ENCODE measurements around the gene SNTG2.

The SNTG2 gene

DNA sequence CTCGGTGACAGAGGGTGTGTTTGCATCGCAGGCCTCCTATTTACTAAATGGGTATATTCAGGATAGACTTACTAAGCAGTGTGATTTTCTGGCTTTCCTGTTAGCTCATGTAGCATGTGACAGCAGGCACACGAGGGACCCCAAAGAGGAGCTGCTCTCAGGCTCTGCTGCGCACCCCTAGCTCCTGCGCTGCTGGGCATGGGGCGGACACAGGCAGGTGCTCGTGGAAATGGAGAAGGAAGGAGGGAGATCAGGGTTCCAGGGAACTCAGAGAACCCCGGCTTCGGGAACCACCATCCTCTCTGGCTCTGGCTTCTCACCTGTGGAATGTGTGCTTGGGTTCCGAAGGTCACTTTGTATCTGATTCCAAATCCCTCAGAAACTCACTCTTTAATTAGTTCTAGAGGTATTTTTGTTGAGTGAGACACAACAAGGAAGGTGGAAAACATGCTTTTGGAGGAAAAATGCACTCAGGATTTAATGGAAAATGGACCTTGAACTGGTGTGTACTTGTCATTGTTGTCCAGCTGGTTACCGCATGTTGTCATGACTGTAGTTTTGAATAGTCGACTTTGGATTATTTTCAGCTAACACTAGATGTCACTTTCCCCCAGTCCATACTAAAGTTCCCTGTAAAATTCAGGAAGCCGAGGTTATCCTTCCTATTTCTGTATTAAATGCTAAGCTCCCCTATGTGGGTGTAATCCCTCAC is 3.5 kb downstream of the SNTG2 start:
- no peak for DNase-seq

DNA sequence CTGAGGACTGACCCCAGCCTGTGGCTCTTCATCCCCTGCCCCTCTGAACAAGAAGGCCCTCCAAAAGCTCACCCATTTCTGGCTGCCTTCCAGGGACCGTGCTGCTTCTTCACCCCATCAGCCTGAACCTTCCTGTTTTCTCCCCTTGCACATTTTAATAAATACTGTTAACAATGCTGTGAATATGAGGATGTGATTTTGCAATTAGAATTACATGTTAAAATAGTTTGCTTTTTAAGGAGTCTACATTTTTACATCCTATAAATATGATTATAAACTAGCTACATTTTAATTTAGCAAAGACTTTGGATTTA is 4.0 kb downstream of the SNTG2 start:
- DNase-seq, result no peak

DNA sequence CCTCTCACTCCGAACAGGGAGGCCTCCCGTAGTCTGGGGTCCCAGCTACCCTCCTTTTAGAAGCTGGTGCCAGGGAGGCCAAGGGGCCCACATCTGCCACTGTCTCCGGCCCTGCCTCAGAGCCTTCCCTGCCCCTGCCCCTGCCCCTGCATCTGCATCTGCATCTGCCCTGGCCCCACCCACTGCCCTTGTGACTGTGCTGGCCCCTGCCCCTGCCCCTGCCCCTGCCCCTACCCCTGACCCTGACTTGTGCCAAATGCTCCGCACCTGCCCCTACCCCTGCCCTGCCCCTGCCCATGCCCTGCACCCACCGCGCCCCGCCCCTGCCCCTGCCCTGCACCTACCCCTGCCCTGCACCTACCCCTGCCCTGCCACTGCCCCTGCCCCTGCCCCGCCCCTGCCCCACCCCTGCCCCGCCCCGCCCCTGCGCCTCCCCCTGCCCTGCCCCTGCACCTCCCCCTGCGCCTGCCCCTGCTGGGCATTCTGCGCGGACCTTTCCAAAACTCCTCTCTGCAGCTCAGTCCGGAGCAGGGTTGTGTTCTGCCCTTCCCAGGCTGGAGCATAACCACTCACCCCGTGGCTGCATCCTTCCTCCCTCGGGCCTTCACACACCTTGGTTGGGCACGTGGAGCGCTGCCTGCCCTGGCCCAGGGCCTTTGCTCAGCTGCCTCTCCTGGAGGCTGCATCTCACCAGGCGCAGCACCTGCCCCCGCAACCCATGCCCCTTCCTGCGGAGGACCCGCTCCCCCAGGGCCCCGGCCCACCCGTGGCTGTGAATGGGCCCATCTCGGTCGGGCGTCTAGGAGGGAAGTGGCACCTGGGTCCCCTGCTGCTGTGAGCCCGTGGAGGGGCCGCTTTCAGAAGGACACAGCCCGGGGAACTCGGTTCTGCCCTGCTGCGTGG is 5.4 kb downstream of the SNTG2 start:
- no peak for DNase-seq

DNA sequence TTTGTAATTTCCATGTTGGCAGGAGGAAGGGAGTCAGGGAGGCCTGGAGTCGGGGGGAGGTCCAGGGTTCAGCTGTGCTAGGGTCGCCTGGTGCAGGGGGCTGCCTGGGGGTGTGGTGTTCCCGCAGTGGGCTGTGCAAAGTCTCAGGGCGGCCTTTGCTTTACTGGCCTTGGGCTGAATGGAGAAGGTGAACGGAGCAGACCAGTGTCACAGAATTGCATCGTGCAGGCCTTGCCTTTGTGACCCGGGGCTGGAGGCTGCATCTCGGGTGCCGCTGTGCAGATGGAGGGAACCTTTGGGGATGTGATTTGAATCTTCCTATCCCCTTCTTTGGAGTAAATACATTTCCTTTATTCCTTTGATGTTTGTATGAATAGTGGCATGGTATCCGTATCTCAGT is 8.8 kb downstream of the SNTG2 start:
- no peak for DNase-seq

DNA sequence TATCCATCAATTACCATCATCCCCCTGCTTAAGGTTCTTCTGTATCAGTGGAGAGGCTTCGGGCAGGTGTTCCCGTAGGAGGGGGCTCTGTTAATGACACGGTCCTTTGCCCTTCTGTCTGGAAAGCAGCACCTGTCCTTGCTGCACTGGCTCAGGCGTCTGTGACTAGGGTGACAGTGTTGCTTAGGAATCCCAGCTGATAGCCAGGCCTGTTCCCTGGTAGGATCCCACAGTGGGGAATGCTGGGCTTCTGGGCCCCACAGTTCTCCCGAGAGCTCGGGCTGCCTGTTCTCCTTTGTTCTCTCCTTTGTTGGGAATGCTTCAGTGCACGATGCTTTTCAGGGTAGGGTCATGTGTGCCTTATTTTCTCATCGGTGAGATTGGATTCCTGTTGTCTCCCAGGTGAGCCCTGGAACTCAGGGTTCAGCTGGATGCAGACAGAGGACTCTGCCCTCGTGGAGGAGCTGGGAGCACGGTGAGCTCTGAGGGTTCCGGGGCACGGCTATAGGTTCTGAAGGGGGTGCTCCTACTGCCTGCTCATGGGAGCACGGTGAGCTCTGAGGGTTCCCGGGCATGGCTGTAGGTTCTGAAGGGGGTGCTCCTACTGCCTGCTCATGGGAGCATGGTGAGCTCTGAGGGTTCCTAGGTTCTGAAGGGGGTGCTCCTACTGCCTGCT is 9.6 kb downstream of the SNTG2 start:
- no peak for DNase-seq

DNA sequence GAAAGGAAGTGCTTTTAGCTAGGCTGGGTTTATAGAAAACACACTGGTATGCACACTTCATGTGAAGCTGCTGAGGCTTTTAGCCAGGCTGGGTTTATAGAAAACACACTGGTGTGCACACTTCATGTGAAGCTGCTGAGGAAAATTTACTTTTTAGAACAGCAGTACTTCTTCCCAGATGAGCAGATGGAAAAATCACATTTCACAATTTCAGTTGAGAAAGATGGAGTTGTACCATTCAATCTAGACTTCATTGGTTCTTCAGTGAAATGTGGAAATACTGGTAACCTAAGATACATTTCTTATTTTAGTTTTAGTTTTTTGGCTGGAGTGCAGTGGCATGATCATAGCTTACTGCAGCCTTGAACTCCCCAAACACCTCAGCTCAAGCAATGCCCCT is 11.1 kb downstream of the SNTG2 start:
- no peak for DNase-seq

DNA sequence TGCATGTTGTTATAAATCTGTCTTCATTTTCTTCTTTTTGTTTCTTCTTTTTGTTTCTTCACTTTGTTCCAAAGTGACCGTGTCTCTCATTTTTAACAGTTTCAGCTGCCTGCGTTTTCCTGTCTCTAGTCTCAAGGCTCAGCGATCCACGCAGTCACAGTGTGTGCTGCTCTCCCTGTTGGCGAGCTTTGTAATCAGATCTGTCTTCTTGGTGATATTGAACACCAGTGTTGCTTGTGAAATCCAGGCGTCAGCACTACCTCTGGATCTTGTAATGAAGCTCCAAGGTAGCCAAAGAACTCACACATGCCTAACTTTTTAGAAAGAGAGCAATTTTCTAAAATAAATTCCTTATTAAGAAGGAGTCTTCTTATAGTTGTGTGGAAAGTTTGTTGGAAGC is 13.2 kb downstream of the SNTG2 start:
- DNase-seq, result no peak

DNA sequence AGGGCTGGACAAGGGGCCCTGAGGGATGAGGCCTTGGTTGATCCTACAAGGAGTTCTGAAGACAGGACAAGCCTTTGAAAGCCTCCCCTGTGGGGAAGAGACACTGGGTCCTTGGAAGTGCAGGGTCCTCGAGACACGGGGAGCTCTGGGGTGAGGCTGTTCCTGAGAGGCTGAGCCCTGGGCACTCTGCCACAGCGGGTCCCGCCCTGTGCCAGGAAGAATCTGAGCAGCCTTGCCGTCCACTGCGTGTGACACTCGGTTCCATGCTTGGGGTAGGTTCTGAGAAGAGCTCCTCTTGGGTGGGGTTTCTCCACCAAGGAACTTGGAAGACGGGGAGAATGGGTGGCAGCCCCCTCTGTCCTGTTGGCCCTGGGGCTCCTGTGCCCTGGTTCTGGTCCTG is 13.9 kb downstream of the SNTG2 start:
- no peak for DNase-seq

DNA sequence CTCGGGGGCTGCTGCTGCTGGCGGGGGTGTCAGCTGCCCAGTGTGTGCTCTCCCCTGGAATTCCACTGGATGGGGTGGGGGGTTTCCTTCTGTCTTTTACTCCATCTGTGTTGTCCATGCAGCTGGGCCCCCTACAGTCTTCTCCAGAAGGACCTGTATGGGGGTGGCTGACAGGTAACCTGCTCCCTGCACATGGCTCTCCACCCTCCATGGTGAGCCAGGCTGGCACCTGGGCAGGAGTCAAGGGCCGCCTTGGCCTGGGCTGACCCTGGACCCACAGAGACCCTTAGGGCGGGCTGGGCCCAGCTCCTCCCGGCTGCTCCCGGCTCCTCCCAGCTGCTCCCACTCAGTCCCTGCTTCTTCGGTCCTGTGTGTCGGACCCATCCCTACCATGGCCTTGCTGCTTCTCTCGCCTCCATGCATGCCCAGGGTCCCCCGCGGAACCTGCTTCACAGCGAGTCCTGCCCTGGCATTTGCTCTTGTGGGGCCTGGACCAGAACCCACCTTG is 15.0 kb downstream of the SNTG2 start:
- no peak for DNase-seq

DNA sequence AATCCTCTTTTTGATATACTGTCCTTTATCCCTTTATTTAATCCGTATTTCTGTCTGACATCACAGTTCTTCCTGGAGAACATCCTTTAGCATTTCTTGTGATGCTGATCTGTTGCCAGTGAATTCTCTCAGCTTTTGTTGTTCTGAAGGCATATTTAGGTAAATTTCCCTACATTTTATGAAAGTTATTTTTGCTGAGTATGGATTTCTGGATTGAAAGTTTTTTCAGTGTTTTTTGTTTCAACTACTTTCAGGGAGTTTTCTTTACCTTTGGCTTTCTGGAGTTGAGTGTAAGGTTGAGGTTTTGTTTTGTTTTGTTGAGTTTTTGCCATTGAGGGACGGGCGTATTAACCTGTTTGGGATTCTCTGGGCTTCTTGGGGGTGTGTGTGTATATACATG is 22.5 kb downstream of the SNTG2 start:
- DNase-seq, result no peak

DNA sequence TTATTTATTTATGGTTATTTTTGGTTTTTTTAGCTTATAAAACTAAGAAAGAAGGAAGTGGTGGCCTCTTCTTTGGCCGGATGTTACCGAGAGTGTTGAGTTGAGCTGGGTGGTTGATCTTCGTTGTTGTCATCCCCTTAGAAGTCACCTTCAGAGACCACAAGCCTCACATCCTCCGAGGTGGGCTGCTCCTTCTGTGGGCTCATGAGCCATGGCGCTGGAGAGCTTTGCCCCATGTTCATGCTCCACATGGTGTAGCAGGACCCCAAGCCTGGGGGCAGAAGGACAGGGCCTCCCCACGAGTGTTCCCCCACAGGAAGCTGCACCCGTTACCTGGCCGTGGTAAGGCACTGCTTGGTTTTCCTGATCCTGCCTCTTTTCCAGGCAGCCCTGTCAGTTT is 23.4 kb downstream of the SNTG2 start:
- DNase-seq, result no peak

DNA sequence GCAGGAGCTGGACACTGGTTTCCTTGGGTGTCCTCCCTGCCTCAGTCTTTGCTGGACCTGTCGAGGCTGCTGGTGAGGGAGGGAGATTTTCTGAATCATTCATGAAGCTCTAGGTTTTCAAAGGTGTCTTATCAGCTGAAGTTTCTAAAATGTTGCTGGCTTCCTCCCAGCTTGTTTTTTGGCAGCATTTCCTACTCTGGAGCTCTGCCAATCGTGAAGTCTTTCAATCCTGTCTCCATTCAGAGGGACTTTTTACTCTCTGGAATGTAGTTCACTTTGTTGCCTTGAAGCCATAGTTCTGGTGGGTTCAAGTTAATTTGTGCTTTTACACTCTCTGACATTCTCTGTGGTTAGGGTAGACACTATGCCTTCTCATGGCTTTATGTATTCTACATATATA is 23.9 kb downstream of the SNTG2 start:
- DNase-seq, result no peak

DNA sequence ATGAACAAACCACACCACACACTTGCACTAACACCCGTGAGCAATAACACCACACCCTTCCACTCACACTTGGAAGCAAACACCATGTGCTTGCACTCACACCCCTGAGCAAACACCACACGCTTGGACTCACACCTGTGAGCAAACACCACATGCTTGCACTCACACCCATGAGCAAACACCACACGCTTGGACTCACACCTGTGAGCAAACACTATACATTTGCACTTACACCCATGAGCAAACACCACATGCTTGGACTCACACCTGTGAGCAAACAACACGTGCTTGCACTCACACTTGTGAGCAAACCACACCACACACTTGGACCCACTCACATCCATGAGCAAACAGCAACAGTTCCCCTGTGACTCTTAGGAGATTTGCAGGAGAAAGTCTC is 24.4 kb downstream of the SNTG2 start:
- DNase-seq, result no peak

DNA sequence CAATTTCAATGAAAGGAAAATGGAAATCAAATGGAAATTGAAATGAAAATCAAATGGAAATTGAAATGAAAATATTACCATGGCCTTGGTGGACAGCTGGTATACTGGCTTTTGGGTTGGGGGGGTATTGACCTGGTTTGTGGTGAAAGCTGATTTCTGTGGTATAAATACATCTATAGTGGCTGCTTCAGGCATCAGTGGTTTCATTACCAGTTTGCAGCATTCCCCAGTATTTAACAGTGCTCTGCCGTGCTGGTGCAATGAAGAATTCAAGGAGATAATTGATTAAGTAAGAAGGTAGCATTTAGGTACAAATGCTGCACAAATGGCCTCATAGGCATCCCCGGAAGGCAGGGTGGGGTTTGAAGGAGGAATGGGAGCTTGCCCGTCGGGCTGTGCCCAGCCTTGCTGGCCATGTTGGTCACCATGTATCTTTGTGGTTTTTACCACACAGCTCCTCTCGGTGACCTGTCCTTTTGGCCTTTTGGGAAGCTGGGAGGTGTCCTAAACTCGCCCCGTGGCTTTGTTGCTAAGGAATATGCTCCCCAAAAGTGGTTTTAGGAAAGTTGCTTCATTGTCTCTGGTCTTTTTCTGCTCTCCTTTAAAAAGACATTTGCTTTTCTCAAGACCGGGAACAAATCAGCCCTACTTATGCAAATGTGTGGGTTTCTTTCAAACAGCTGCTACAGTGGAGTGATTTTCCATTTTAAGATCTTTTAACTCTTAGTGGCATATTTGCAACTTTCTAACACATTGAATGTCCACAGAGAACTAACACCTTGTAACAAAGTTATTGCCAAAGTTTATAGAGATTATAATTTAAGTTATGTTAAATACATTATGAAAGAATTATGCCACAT is 28.6 kb downstream of the SNTG2 start:
- DNase-seq, result no peak

DNA sequence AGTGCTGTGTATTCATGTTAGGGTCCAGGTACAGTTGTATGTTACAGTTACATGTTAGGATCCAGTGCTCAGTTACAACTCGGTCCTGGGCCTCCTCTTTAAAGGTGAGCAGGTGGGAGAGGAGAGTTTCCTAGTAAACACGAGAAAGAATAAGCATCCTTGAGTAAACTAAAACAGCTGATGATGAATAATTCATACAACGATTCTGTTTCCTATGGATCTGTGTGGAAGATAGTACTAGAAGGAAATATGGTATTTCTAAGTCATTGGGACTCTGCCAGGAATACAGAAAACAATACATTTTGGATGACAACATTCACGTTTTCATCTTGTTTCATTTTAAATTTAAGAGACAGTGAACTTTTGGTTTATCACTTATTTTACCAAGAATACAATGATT is 29.5 kb downstream of the SNTG2 start:
- no peak for DNase-seq

DNA sequence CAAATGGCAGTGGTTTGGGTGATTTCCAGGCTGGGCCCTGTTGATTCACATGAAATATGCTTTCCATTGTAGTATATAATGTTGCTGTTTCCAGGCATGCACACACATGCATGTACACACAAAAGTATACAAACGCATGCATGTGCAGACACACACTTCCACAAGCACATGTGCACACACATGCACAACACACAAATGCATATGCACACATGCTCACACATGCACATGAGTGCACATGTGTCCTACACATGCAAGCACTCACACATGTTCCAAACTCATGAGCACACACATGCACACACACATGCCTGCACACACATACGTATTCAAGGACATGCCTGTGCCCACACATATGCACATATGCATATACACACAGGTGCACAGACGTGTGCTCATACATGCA is 30.6 kb downstream of the SNTG2 start:
- no peak for DNase-seq

DNA sequence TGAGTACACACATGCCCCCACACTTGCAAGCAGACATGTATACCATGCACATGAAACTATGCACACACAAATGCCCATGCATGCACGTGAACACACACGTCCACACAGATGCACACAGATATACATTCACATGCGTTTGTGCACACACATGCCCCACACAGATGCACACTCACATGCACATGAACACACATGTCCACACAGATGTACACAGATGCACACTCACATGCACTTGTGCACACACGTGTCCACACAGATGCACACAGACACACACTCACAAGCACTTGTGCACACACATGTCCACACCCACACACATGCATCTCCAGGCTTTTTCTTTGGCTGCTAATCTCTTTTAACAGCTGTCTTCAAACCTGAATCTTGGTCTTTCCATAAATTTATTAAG is 31.1 kb downstream of the SNTG2 start:
- DNase-seq, result no peak

DNA sequence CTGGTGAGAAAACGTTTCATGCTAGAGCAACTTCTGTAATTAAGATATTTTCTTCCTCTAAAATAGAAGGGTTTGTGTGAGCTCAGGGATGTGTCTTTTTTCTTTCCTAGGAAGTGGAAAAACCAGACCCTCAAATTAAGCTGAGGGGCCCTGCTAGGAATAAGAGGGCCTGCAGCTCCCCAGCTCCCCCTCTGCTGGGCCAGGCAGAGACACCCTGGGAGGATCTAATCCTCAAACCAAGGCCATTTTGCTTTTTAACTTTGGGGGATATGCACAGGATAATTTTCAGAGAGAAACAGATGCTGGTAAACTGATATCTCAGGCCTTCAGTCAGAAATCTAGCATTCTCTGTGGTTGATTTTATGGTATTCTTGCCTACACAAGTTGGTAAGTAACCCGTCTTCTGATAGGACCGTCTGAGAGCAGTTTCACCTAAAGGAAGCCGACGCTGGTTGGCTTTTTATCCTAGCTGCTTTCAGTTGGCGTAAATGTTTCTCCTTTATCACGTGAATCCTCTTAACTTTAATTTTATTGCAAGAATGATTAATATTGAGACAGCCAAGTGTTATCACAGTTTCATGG is 34.8 kb downstream of the SNTG2 start:
- no peak for DNase-seq

DNA sequence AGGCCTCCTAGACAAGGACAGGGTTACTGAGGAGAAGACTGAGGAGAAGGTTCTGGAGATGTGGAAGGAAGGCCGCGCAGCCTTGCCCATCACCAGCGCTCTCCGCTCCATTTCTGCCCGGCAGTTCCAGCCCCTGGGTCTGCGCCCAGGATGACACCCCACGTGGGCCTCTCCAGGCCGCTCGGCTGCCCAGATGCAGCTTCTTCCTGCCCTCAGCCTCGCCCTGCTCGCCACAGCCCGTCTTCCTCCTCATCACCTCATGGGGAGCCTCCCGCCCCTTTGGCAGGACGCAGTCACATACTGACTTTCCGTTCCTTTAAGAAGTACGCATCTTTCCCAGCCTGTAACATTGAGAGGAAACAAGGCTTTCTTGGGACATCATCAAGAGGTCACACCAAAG is 37.1 kb downstream of the SNTG2 start:
- no peak for DNase-seq

DNA sequence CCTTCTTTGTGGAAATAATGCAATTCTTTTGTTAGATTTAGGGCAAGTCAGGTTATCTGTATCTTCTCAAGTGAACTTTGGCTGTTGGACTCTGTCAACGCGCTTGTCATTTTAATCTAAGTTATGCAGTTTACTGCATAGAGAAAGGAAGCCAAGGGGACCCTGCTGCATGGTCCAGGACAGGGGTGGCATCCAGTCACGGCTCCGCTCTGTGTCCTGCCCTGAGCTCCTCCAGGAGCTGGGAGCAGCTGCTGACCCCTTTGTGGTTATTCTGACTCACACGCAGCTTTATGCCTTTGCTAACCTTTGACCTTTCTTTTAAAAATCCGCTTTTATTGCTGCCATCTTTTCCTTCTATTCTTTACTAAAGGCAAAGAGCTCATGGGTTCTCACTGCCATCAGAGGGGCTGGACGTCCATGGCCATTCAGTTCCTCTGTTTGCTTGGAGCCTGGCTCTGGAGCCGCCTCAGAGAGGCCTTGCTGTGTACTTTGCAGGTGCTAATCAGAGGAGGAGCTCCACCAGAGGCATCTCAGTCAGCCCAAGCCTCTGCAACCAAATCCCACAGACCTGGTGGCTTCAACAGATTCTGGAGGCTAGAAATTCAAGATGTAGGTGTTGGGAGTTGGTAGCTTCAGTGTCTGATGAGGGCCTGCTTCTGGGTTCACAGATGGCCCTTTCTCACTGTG is 39.3 kb downstream of the SNTG2 start:
- no peak for DNase-seq

DNA sequence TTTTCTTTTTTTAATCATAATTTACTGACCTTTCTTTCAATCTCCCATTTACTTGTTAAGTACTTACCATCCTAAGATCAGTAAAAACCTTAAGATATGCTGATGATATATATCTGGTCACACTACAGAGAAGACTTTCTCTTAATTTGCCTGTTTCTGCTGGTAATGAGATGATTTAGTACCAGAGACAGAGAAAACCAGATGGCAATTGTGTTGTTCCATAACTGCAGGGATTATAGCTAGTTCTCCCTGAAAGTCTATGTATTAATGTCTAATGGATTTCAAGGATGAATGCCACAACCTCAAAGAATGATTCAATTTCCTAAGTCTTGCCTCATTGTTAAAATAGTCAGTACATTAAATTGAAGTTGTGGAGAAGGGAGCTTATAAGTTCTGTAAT is 40.3 kb downstream of the SNTG2 start:
- DNase-seq, result no peak

DNA sequence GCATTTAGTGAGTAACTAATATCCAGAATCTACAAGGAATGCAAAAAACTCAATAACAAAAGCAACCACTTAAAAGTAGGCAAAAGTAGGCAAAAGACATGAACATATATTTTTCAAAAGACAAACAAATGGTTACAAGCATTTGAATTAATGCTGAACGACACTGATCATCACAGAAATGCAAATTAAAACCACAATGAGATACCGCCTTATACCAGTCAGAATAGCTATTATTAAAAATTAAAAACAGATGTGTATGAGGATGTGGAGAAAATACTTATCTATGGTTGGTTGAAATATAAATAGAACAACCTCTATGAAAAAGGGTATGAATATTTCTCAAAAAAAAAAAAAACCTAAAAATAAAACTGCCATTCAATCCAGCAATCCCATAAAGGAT is 51.7 kb downstream of the SNTG2 start:
- DNase-seq, result no peak

Measured in activated naive CD4-positive, alpha-beta T cell treated with anti-CD3 and anti-CD28 coated beads, Interleukin-2, amount 50 U/mL, for 16 hours (primary cell).